ENCODE results near the gene BRD4. TPM values are rescaled to one million over a fixed set of nuclear protein-coding genes. Genes with fewer than 3 reads are reported as not detected.

The BRD4 gene
- total and polyA plus RNA-seq, 2 experiments from 2014 or later: 63.8 to 115 TPM

GRCh38 chr19:15293781-15294491 lies 38.4 kb downstream of the BRD4 start (continued):
- TF ChIP-seq CTCF (conservative IDR thresholded peaks at IDR 0.05; ENCODE audit: low read depth in 2 of 2): no peak
- no peak for TF ChIP-seq JUNB (IDR thresholded peaks at IDR 0.05; ENCODE audit: unreplicated experiment)

GRCh38 chr19:15292847-15293582 lies 39.3 kb downstream of the BRD4 start:
- H3K9me3 Mint-ChIP-seq: no peaks in the 10 kb centered on the region
- TF ChIP-seq ZNF114 (CRISPR knock-in tag; IDR thresholded peaks at IDR 0.05) (no peak), JUNB (IDR thresholded peaks at IDR 0.05; ENCODE audit: unreplicated experiment) (no peak), STAT1 (IDR thresholded peaks at IDR 0.05; ENCODE audit: unreplicated experiment) (no peak), ZNF462 (CRISPR knock-in tag; IDR thresholded peaks at IDR 0.05) (no peak), NANOG (IDR thresholded peaks at IDR 0.05; ENCODE audit: borderline replicate concordance) (no peak), POLR2AphosphoS5 (IDR thresholded peaks at IDR 0.05; ENCODE audit: low read depth) (no peak), EZH2 (IDR thresholded peaks at IDR 0.05; ENCODE audit: low read depth, unreplicated experiment) (no peak), ZNF331 (CRISPR knock-in tag; IDR thresholded peaks at IDR 0.05; ENCODE audit: low read depth) (no peak)
- TF ChIP-seq, protein P1, sequence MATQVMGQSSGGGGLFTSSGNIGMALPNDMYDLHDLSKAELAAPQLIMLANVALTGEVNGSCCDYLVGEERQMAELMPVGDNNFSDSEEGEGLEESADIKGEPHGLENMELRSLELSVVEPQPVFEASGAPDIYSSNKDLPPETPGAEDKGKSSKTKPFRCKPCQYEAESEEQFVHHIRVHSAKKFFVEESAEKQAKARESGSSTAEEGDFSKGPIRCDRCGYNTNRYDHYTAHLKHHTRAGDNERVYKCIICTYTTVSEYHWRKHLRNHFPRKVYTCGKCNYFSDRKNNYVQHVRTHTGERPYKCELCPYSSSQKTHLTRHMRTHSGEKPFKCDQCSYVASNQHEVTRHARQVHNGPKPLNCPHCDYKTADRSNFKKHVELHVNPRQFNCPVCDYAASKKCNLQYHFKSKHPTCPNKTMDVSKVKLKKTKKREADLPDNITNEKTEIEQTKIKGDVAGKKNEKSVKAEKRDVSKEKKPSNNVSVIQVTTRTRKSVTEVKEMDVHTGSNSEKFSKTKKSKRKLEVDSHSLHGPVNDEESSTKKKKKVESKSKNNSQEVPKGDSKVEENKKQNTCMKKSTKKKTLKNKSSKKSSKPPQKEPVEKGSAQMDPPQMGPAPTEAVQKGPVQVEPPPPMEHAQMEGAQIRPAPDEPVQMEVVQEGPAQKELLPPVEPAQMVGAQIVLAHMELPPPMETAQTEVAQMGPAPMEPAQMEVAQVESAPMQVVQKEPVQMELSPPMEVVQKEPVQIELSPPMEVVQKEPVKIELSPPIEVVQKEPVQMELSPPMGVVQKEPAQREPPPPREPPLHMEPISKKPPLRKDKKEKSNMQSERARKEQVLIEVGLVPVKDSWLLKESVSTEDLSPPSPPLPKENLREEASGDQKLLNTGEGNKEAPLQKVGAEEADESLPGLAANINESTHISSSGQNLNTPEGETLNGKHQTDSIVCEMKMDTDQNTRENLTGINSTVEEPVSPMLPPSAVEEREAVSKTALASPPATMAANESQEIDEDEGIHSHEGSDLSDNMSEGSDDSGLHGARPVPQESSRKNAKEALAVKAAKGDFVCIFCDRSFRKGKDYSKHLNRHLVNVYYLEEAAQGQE (IDR thresholded peaks at IDR 0.05; ENCODE audit: unreplicated experiment): no peak
- TF ChIP-seq, protein P2, sequence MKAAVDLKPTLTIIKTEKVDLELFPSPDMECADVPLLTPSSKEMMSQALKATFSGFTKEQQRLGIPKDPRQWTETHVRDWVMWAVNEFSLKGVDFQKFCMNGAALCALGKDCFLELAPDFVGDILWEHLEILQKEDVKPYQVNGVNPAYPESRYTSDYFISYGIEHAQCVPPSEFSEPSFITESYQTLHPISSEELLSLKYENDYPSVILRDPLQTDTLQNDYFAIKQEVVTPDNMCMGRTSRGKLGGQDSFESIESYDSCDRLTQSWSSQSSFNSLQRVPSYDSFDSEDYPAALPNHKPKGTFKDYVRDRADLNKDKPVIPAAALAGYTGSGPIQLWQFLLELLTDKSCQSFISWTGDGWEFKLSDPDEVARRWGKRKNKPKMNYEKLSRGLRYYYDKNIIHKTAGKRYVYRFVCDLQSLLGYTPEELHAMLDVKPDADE (IDR thresholded peaks at IDR 0.05): no peak

More at GRCh38 chr19:15292847-15293582, 39.3 kb downstream of the BRD4 start:
- H3K27ac Mint-ChIP-seq: no peak overlapping the region
- H2AFZ ChIP-seq: no peak overlapping the region
- no peak overlapping the region for H3K4me3 Mint-ChIP-seq
- peaks cover 86% of the 10 kb centered on the region for H3K4me1 ChIP-seq (ENCODE audit: insufficient read depth)
- H3K79me2 ChIP-seq (replicated peaks; ENCODE audit: insufficient read depth): peaks cover 100% of the 10 kb centered on the region
- DNase-seq (ENCODE audit: low spot score): no peak
- H3K27ac ChIP-seq (ENCODE audit: low read depth): peak overlapping the region; percentile 63; the same call in 1 of the 2 replicates
- H3K4me2 ChIP-seq: 0 out of 2 replicates have a peak overlapping the region, but pooled peaks have one; percentile 46
- H3K27me3 ChIP-seq (ENCODE audit: insufficient read depth): no peaks in the 10 kb centered on the region
- H3F3A ChIP-seq (replicated peaks; ENCODE audit: low read depth): peaks cover 4% of the 10 kb centered on the region
- H3K36me3 Mint-ChIP-seq (ENCODE audit: low read depth): peaks cover 23% of the 10 kb centered on the region
- H3K27me3 Mint-ChIP-seq (ENCODE audit: insufficient read depth, low read depth, poor library complexity): peaks cover 10% of the 10 kb centered on the region
- H3K9me2 ChIP-seq (ENCODE audit: insufficient read depth): no peaks in the 10 kb centered on the region
- peaks cover 97% of the 10 kb centered on the region for H4K20me1 ChIP-seq (replicated peaks; ENCODE audit: insufficient read depth)
- H3K4me1 Mint-ChIP-seq: peaks cover 89% of the 10 kb centered on the region
- ATAC-seq: no peak
- H3K4me3 ChIP-seq: peak overlapping the region; percentile 20; the same call in 1 of the 2 replicates
- H3K36me3 ChIP-seq (ENCODE audit: insufficient read depth): no peaks in the 10 kb centered on the region
